Liver (tissue), 9 donors: ENCODE results near the gene GGA2. TPM values are rescaled to one million over a fixed set of nuclear protein-coding genes. Genes with fewer than 3 reads are reported as not detected.

Experiments used
- DNase-seq: peaks from one replicate; pipeline ENCODE4 v3.0.0-alpha.2; 2017; ENCODE audit warnings: low spot score
- H3K27ac ChIP-seq, 2 donors: one replicate each; pipeline ENCODE4 v1.7.0; 2013; ENCODE audit warnings: inconsistent platforms in 2 of 2, low read length in 2 of 2, control low read depth in 1 of 2, low read depth in 1 of 2, mild to moderate bottlenecking in 1 of 2
- H3K27me3 ChIP-seq, 4 donors: one replicate each; pipeline versions ENCODE4 v1.6.1 to v1.7.0; 2013; ENCODE audit warnings: low read length in 3 of 4, inconsistent platforms in 1 of 4, mild to moderate bottlenecking in 1 of 4, moderate library complexity in 1 of 4; ENCODE audit not compliant: control insufficient read depth in 4 of 4, insufficient read depth in 4 of 4
- H3K36me3 ChIP-seq, 4 donors: one replicate each; pipeline versions ENCODE4 v1.6.1 to v1.7.0; 2013; ENCODE audit warnings: low read length in 3 of 4, mild to moderate bottlenecking in 3 of 4, low read depth in 1 of 4, moderate library complexity in 1 of 4; ENCODE audit not compliant: control insufficient read depth in 4 of 4, insufficient read depth in 3 of 4
- H3K4me1 ChIP-seq, 4 donors: one replicate each; pipeline versions ENCODE4 v1.6.1 to v1.7.0; 2013; ENCODE audit warnings: low read length in 3 of 4, mild to moderate bottlenecking in 3 of 4, moderate library complexity in 1 of 4; ENCODE audit not compliant: control insufficient read depth in 4 of 4, insufficient read depth in 4 of 4
- H3K4me3 ChIP-seq, 3 donors: one replicate each; pipeline versions ENCODE4 v1.6.1 to v1.7.0; 2013; ENCODE audit warnings: low read length in 3 of 3, control low read depth in 1 of 3, low read depth in 1 of 3, mild to moderate bottlenecking in 1 of 3
- H3K9ac ChIP-seq, 2 donors: one replicate each; pipeline ENCODE4 v1.7.0; 2013; ENCODE audit warnings: low read length in 2 of 2, mild to moderate bottlenecking in 2 of 2, moderate library complexity in 2 of 2, control low read depth in 1 of 2, low read depth in 1 of 2
- H3K9me3 ChIP-seq, 4 donors: one replicate each; pipeline versions ENCODE4 v1.6.1 to v1.7.0; 2013; ENCODE audit warnings: low read length in 3 of 4; ENCODE audit not compliant: control insufficient read depth in 4 of 4
- EGR1 ChIP-seq, 2 donors: IDR thresholded peaks; 2 replicates each; pipeline ENCODE4 v1.6.1; 2016 to 2018; ENCODE audit warnings: antibody characterized with exemption in 2 of 2, low read depth in 2 of 2
- FOXA1 ChIP-seq: IDR thresholded peaks from 2 replicates; pipeline ENCODE4 v1.6.1; 2016; ENCODE audit warnings: antibody characterized with exemption
- FOXA2 ChIP-seq: IDR thresholded peaks from 2 replicates; pipeline ENCODE4 v1.6.1; 2016; ENCODE audit warnings: antibody characterized with exemption
- GABPA ChIP-seq, 2 donors: IDR thresholded peaks in 1 of 2; conservative IDR thresholded peaks in 1 of 2; 2 replicates each; pipeline ENCODE4 v1.6.1; 2016; ENCODE audit warnings: antibody characterized with exemption in 2 of 2, mild to moderate bottlenecking in 1 of 2, moderate library complexity in 1 of 2
- HNF4A ChIP-seq, 2 donors: conservative IDR thresholded peaks; 2 replicates each; pipeline ENCODE4 v1.6.1; 2016; ENCODE audit warnings: antibody characterized with exemption in 2 of 2, mild to moderate bottlenecking in 2 of 2
- HNF4G ChIP-seq: IDR thresholded peaks from 2 replicates; pipeline ENCODE4 v1.6.1; 2016; ENCODE audit warnings: antibody characterized with exemption
- JUND ChIP-seq, 2 donors: IDR thresholded peaks; 2 replicates each; pipeline ENCODE4 v1.6.1; 2016; ENCODE audit warnings: antibody characterized with exemption in 2 of 2
- NR2F2 ChIP-seq: IDR thresholded peaks from 2 replicates; pipeline ENCODE4 v1.6.1; 2016; ENCODE audit warnings: antibody characterized with exemption
- RAD21 ChIP-seq, 2 donors: IDR thresholded peaks; 2 replicates each; pipeline ENCODE4 v1.6.1; 2016; ENCODE audit warnings: antibody characterized with exemption in 2 of 2, mild to moderate bottlenecking in 2 of 2
- RXRA ChIP-seq, 2 donors: IDR thresholded peaks; 2 replicates each; pipeline ENCODE4 v1.6.1; 2017 to 2018; ENCODE audit warnings: antibody characterized with exemption in 2 of 2, mild to moderate bottlenecking in 1 of 2
- SP1 ChIP-seq: IDR thresholded peaks from 2 replicates; pipeline ENCODE4 v1.6.1; 2018; ENCODE audit warnings: antibody characterized with exemption, mild to moderate bottlenecking
- TAF1 ChIP-seq: conservative IDR thresholded peaks from 2 replicates; pipeline ENCODE4 v1.6.1; 2016; ENCODE audit warnings: antibody characterized with exemption, mild to moderate bottlenecking
- YY1 ChIP-seq: IDR thresholded peaks from 2 replicates; pipeline ENCODE4 v1.6.1; 2016; ENCODE audit warnings: antibody characterized with exemption, mild to moderate bottlenecking
- WGBS: extraction: QIAGEN DNeasy Blood & Tissue Kit; methylation state at CpG from one replicate; pipeline ENCODE4 v1.1.7; 2013; 5-methylcytosine and 5-hydroxymethylcytosine counted together
- polyA plus RNA-seq, 2 donors: library from polyadenylated mRNA; stranded (reverse) in 1 of 2; unstranded in 1 of 2; fragments of 200-250 nt in 1 of 2; fragments of >200 nt in 1 of 2; fragmentation: Nextera tagmentation in 1 of 2; extraction: Ambion mirVana in 1 of 2; gene quantifications; one replicate each; pipeline versions ENCODE4 v1.2.1 to v1.2.3, GENCODE V29; 2013 to 2015
- total RNA-seq, 2 donors: library from RNA; depleted of rRNA; stranded (reverse); fragments of >200 nt; gene quantifications; one replicate each; pipeline ENCODE4 v1.2.3, GENCODE V29; 2014
- TF ChIP-seq, protein P1 (sequence below): IDR thresholded peaks from 2 replicates; pipeline ENCODE4 v1.6.1; 2016; ENCODE audit warnings: antibody characterized with exemption
- TF ChIP-seq, protein P2 (sequence below): IDR thresholded peaks from 2 replicates; pipeline ENCODE4 v1.6.1; 2016; ENCODE audit warnings: antibody characterized with exemption, mild to moderate bottlenecking
- TF ChIP-seq, protein P3 (sequence below): IDR thresholded peaks from 2 replicates; pipeline ENCODE4 v1.6.1; 2016; ENCODE audit warnings: antibody characterized with exemption
- TF ChIP-seq, protein P4 (sequence below): fragments of 150-350 bp; IDR thresholded peaks from 2 replicates; pipeline ENCODE4 v1.5.1; 2017; ENCODE audit warnings: improper control_type of control experiment, low read depth, low read length; ENCODE audit not compliant: missing input control
- TF ChIP-seq, protein P5 (sequence below): IDR thresholded peaks from 2 replicates; pipeline ENCODE4 v1.6.1; 2016; ENCODE audit warnings: antibody characterized with exemption
- donor health status: healthy.
- donor health status: healthy.
- donor health status: healthy.
- donor health status: healthy.
- donor health status: healthy.

GGA2 gene
- total and polyA plus RNA-seq, 4 donors, result 8.4 to 23.9 (median 16.0) TPM

DNA sequence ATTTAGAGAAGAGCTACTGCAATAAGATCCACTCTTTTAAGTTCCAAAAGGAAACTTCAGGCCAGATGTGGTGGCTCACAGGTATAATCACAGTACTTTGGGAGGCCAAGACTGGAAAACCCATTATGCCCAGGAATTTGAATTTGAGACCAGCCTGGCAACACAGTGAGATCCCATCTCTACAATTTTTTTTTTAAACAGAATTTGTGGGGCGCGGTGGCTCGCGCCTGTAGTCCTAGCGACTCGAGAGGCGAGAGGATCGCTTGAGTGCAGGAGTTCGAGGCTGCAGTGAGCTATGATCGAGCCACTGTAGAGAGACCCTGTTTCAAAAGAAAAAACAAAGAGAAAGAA, 58.1 kb downstream of the GGA2 start:
- Histone ChIP-seq H3K27me3 (no peaks in the 10 kb centered on the region), H3K36me3 (peaks cover 0 to 7% (median 2%) of the 10 kb centered on the region in 4 donors), H3K27ac (peak overlapping the region; percentile 85 to 88), H3K9ac (peak overlapping the region; percentile 52 to 81), H3K4me3 (peak overlapping the region; percentile 70 to 99 (median 98)), H3K9me3 (no peaks in the 10 kb centered on the region), H3K4me1 (peaks cover 11 to 21% (median 18%) of the 10 kb centered on the region in 4 donors)
- TF ChIP-seq JUND (IDR thresholded peaks at IDR 0.05) (no peak), FOXA1 (no peak), RXRA (IDR thresholded peaks at IDR 0.05) (no peak), HNF4A (conservative IDR thresholded peaks at IDR 0.05) (no peak), HNF4G (no peak), GABPA (IDR thresholded peaks at IDR 0.05 in 1 of 2, conservative IDR thresholded peaks at IDR 0.05 in 1 of 2) (no peak), EGR1 (IDR thresholded peaks at IDR 0.05; ENCODE audit: low read depth in 2 of 2) (no peak), YY1 (no peak), FOXA2 (no peak), TAF1 (no peak), SP1 (no peak), NR2F2 (no peak), RAD21 (IDR thresholded peaks at IDR 0.05) (no peak)
- TF ChIP-seq, protein P1, sequence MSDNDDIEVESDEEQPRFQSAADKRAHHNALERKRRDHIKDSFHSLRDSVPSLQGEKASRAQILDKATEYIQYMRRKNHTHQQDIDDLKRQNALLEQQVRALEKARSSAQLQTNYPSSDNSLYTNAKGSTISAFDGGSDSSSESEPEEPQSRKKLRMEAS, result no peak
- TF ChIP-seq, protein P2, sequence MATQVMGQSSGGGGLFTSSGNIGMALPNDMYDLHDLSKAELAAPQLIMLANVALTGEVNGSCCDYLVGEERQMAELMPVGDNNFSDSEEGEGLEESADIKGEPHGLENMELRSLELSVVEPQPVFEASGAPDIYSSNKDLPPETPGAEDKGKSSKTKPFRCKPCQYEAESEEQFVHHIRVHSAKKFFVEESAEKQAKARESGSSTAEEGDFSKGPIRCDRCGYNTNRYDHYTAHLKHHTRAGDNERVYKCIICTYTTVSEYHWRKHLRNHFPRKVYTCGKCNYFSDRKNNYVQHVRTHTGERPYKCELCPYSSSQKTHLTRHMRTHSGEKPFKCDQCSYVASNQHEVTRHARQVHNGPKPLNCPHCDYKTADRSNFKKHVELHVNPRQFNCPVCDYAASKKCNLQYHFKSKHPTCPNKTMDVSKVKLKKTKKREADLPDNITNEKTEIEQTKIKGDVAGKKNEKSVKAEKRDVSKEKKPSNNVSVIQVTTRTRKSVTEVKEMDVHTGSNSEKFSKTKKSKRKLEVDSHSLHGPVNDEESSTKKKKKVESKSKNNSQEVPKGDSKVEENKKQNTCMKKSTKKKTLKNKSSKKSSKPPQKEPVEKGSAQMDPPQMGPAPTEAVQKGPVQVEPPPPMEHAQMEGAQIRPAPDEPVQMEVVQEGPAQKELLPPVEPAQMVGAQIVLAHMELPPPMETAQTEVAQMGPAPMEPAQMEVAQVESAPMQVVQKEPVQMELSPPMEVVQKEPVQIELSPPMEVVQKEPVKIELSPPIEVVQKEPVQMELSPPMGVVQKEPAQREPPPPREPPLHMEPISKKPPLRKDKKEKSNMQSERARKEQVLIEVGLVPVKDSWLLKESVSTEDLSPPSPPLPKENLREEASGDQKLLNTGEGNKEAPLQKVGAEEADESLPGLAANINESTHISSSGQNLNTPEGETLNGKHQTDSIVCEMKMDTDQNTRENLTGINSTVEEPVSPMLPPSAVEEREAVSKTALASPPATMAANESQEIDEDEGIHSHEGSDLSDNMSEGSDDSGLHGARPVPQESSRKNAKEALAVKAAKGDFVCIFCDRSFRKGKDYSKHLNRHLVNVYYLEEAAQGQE, result no peak
- TF ChIP-seq, protein P3, sequence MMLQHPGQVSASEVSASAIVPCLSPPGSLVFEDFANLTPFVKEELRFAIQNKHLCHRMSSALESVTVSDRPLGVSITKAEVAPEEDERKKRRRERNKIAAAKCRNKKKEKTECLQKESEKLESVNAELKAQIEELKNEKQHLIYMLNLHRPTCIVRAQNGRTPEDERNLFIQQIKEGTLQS, result no peak
- TF ChIP-seq, protein P4, sequence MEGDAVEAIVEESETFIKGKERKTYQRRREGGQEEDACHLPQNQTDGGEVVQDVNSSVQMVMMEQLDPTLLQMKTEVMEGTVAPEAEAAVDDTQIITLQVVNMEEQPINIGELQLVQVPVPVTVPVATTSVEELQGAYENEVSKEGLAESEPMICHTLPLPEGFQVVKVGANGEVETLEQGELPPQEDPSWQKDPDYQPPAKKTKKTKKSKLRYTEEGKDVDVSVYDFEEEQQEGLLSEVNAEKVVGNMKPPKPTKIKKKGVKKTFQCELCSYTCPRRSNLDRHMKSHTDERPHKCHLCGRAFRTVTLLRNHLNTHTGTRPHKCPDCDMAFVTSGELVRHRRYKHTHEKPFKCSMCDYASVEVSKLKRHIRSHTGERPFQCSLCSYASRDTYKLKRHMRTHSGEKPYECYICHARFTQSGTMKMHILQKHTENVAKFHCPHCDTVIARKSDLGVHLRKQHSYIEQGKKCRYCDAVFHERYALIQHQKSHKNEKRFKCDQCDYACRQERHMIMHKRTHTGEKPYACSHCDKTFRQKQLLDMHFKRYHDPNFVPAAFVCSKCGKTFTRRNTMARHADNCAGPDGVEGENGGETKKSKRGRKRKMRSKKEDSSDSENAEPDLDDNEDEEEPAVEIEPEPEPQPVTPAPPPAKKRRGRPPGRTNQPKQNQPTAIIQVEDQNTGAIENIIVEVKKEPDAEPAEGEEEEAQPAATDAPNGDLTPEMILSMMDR, result no peak
- TF ChIP-seq, protein P5, sequence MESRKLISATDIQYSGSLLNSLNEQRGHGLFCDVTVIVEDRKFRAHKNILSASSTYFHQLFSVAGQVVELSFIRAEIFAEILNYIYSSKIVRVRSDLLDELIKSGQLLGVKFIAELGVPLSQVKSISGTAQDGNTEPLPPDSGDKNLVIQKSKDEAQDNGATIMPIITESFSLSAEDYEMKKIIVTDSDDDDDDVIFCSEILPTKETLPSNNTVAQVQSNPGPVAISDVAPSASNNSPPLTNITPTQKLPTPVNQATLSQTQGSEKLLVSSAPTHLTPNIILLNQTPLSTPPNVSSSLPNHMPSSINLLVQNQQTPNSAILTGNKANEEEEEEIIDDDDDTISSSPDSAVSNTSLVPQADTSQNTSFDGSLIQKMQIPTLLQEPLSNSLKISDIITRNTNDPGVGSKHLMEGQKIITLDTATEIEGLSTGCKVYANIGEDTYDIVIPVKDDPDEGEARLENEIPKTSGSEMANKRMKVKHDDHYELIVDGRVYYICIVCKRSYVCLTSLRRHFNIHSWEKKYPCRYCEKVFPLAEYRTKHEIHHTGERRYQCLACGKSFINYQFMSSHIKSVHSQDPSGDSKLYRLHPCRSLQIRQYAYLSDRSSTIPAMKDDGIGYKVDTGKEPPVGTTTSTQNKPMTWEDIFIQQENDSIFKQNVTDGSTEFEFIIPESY, result no peak
- DNase-seq, result no peak
- WGBS, result 2% methylated on average over 10 of the region's 10 CpGs
